Mammary microvascular endothelial cell (primary cell): ENCODE results near the gene MC1R. TPM values are rescaled to one million over a fixed set of nuclear protein-coding genes. Genes with fewer than 3 reads are reported as not detected.

Source experiments
- total RNA-seq: library from RNA; depleted of rRNA; stranded (reverse); fragments of >200 nt; gene quantifications from 2 replicates; pipeline ENCODE4 v1.2.3, GENCODE V29; 2015

MC1R gene
- 0.87 and 1.1 TPM in 2 replicates for total RNA-seq

GRCh38 chr16:89918453-89919347 is at the start of gene MC1R:
Gene MC1R (plus strand): TSS chr16:89918862. CDS start chr16:89919259, 397 bp downstream.

DNA sequence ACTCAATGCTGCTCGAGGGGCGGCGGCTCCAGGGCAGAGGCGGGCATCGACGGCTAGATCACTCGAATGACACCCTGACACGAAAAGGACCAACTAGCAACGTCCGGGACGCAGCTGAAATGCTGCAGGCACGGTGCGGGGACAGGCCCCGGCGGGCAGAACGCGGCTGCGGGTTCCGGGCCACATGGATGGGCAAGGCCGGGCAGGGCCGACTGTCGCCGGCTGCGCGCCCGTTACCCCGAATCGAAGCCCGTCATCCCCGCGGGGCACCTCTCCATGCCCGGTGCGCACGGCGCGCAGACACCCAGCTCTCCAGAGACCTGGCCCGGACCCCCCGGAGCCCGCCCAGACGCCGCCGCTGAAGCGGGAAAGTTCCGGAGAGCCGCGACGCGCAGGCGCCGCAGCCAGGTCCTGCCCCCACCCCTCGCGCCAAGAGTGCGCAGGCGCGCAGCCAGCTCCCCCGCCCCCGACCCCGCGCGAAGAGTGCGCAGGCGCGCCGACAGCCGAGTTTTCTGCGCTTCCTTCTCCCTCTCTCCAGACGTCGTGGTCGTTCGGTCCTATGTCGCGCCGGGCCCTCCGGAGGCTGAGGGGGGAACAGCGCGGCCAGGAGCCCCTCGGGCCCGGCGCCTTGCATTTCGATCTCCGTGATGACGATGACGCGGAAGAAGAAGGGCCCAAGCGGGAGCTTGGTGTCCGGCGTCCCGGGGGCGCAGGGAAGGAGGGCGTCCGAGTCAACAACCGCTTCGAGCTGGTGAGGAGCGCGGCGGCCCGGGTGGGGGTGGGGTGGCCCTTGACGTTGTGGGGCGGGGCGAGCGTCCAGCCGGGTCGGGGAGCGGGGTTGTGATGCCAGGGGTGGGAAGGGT is 45.3 kb upstream of the MC1R start, which contains the start of gene TCF25:
TCF25 (plus strand) TSS at position 484 of the 863 bp plus-strand sequence; CDS start at position 560, 76 bp downstream.

DNA sequence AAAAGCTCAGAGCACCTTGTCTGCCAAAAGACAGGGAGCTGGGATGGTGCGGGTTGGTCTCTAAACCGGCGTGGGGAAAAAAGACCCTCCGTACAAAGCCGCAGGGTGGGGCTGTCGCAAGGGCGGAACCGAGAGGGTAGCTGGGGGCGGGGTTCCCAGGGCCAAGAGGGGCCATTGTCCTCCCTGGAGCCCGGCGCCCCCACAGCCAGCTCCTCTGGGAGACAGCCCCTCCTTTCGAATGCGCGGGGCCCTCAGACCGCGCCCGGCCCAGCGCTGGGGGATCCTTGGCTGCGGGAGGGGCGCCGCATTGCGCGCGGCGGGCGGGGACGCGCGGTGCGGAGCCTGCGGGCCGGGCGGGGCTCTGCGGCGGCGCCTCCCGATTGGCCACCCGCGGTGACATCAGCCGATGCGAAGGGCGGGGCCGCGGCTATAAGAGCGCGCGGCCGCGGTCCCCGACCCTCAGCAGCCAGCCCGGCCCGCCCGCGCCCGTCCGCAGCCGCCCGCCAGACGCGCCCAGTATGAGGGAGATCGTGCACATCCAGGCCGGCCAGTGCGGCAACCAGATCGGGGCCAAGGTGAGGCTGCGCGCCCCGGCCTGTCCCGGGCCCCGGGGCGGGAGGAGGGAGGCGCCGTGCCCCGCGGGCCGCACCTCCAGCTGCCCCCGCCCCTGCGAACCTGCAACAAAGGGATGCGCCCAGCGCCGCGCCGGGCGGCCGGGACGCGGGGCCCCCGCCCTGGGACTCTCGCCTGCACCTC is 4.4 kb downstream of the MC1R start, which contains the start of gene TUBB3:
TUBB3 (plus strand) TSS at position 459 of the 756 bp plus-strand sequence; CDS start at position 519, 60 bp downstream.

Other genes starting within 250 kb of the MC1R start
- gene CDK10, start 232.2 kb upstream of the MC1R start, total RNA-seq: 38.7 and 45.4 TPM in 2 replicates
- gene SPATA2L, start 217.2 kb upstream of the MC1R start, total RNA-seq: 12.9 and 15.8 TPM in 2 replicates
- 5.1 and 5.9 TPM in 2 replicates for gene VPS9D1, start 198.0 kb upstream of the MC1R start, total RNA-seq
- 15.3 and 23.1 TPM in 2 replicates for gene ZNF276, start 197.3 kb upstream of the MC1R start, total RNA-seq
- gene FANCA, start 102.2 kb upstream of the MC1R start, total RNA-seq: 18.7 and 22.3 TPM in 2 replicates
- gene SPIRE2, start 90.4 kb upstream of the MC1R start, total RNA-seq: 1.6 and 2.4 TPM in 2 replicates
- 130 and 132 TPM in 2 replicates for gene TCF25, start 45.3 kb upstream of the MC1R start, total RNA-seq
- gene TUBB3, start 4.5 kb downstream of the MC1R start, total RNA-seq: 202 and 210 TPM in 2 replicates
- 132 and 147 TPM in 2 replicates for gene DEF8, start 29.9 kb downstream of the MC1R start, total RNA-seq
- gene DBNDD1, start 100.6 kb downstream of the MC1R start, total RNA-seq: 4.0 and 5.7 TPM in 2 replicates
- gene PRDM7, start 158.5 kb downstream of the MC1R start, total RNA-seq: not detected in 2 replicates